Omental fat pad (tissue), 4 donors: ENCODE data around the gene POLR2B. TPM values are rescaled to one million over a fixed set of nuclear protein-coding genes. Genes with fewer than 3 reads are reported as not detected.

ENCODE experiments used
- ATAC-seq: fragments of 150-250 bp; one replicate; pipeline ENCODE4 v1.9.1; 2016; ENCODE audit warnings: mild to moderate bottlenecking, moderate library complexity; ENCODE audit not compliant: low FRiP score
- DNase-seq: peaks from one replicate; pipeline ENCODE4 v3.0.0-alpha.2; 2019; ENCODE audit warnings: low spot score
- CTCF ChIP-seq, 3 donors: fragments of 450-650 bp; IDR thresholded peaks; one replicate each; pipeline ENCODE4 v1.5.1; 2016 to 2017; ENCODE audit warnings: antibody characterized with exemption in 3 of 3, mild to moderate bottlenecking in 3 of 3, moderate library complexity in 2 of 3
- total RNA-seq, 4 donors: library from RNA; depleted of rRNA; stranded (reverse); fragments of >200 nt; gene quantifications; one replicate each; pipeline ENCODE4 v1.1.0, GENCODE V29; 2016

The POLR2B gene
- total RNA-seq, 4 donors from 2014 or later: 47.7 to 92.5 (median 62.2) TPM

GRCh38 chr4:56941403-56941802, 37.3 kb upstream of the POLR2B start:
- TF ChIP-seq CTCF (IDR thresholded peaks at IDR 0.05): no peak
- no peak for ATAC-seq
- DNase-seq: no peak

- no peak for ATAC-seq
- DNase-seq: no peak
- no peak for TF ChIP-seq CTCF (IDR thresholded peaks at IDR 0.05)
Observed at GRCh38 chr4:56953680-56954520, 24.8 kb upstream of the POLR2B start.

DNA sequence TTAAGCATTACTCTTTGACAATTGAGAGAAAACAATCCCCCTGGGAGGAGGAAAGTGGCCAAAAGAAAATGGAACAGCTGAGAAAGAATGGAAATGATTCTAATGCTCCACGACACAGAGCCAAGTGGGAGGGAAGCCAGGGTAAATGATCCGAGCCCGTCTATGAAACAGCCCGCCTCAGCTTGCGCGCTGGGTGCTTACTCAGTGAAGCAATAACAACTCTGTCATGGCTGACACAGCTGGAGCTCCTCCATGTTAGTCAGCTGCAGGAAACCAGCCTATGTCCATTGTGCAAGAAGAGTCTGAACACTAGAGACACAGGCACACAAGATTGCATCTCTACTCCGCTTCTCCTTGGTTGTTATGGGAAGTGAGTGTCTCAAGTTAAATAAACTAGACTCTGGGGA, 20.6 kb upstream of the POLR2B start:
- DNase-seq (peak; percentile 38), ATAC-seq (peak; percentile 88)
- no peak for TF ChIP-seq CTCF (IDR thresholded peaks at IDR 0.05)

- DNase-seq (no peak), ATAC-seq (no peak)
- no peak for TF ChIP-seq CTCF (IDR thresholded peaks at IDR 0.05)
Observed at GRCh38 chr4:56959100-56959499, 19.6 kb upstream of the POLR2B start.

GRCh38 chr4:56961107-56961500, 17.6 kb upstream of the POLR2B start:
- ATAC-seq (no peak), DNase-seq (no peak)
- TF ChIP-seq CTCF (IDR thresholded peaks at IDR 0.05): no peak

DNA sequence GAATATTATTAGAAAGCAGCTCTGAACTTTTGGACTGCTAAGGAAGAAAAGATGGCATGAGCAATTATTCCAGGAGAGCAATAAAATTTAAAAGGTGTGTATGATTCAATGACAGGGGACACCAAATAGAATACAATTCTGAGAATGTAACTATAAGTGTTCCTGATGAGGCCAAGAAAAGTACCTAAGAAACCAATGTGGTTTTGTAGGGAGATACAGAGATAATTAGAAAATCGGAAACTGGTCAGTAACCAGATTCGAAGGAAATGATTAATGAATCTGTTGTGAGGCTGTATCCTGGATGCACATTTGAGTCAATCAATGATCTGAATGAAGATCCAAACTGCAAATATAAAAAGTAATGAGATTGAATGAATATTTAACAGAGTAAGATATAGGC, 7.3 kb upstream of the POLR2B start:
- ATAC-seq (no peak), DNase-seq (no peak)
- no peak for TF ChIP-seq CTCF (IDR thresholded peaks at IDR 0.05)

- DNase-seq (no peak), ATAC-seq (no peak)
- no peak for TF ChIP-seq CTCF (IDR thresholded peaks at IDR 0.05)
Observed at GRCh38 chr4:56972389-56972788, 6.3 kb upstream of the POLR2B start.
